ENCODE measurements around the gene RNF151.

RNF151 gene

GRCh38 chr16:1993731-1994131, 27.1 kb downstream of the RNF151 start:
- DNase-seq: no peak

GRCh38 chr16:1997494-1998359, 31.1 kb downstream of the RNF151 start:
- no peak for DNase-seq

- DNase-seq: no peak
These were observed 31.7 kb downstream of the RNF151 start for GRCh38 chr16:1998360-1998835.

- no peak for DNase-seq
These were observed 32.5 kb downstream of the RNF151 start for GRCh38 chr16:1998852-1999801.

- DNase-seq: no peak
These were observed 33.3 kb downstream of the RNF151 start for GRCh38 chr16:1999866-2000514.

- DNase-seq: no peak
These were observed 34.4 kb downstream of the RNF151 start for GRCh38 chr16:2001035-2001434.

GRCh38 chr16:2001456-2002355, 35.0 kb downstream of the RNF151 start:
- DNase-seq: no peak

- no peak for DNase-seq
These were observed 36.0 kb downstream of the RNF151 start for GRCh38 chr16:2002406-2003230.

GRCh38 chr16:2003231-2003826, 36.7 kb downstream of the RNF151 start:
- no peak for DNase-seq

- peak; percentile 73 for DNase-seq
These were observed 37.4 kb downstream of the RNF151 start for GRCh38 chr16:2003827-2004641.

- no peak for DNase-seq
These were observed 38.3 kb downstream of the RNF151 start for GRCh38 chr16:2004795-2005517.

GRCh38 chr16:2005646-2006045, 39.0 kb downstream of the RNF151 start:
- no peak for DNase-seq

- DNase-seq: no peak
These were observed 39.7 kb downstream of the RNF151 start for GRCh38 chr16:2006317-2006716.

- DNase-seq: no peak
These were observed 40.6 kb downstream of the RNF151 start for GRCh38 chr16:2007081-2007836.

- no peak for DNase-seq
These were observed 41.4 kb downstream of the RNF151 start for GRCh38 chr16:2008009-2008526.

- DNase-seq: no peak
These were observed 42.0 kb downstream of the RNF151 start for GRCh38 chr16:2008631-2009163.

GRCh38 chr16:2009164-2009711, 42.6 kb downstream of the RNF151 start:
- no peak for DNase-seq

Data from activated CD4-positive, alpha-beta T cell treated with anti-CD3 and anti-CD28 coated beads for 1 hour (primary cell).